ENCODE results near the gene UVRAG.
"Not testable (repeated sequence)": the region's sequence is repeated elsewhere in the genome, so short reads cannot be mapped to it uniquely, and the experiment has no call there.

UVRAG gene

GRCh38 chr11:75836417-75836816 is 21.4 kb downstream of the UVRAG start:
- H3K27ac Mint-ChIP-seq = peak overlapping the region; percentile 59
- no peaks in the 10 kb centered on the region for H3K27me3 Mint-ChIP-seq
- peaks cover 36% of the 10 kb centered on the region for H3K36me3 Mint-ChIP-seq
- H3K9me3 Mint-ChIP-seq = no peaks in the 10 kb centered on the region
- peaks cover 87% of the 10 kb centered on the region for H3K4me1 Mint-ChIP-seq
- H3K4me3 Mint-ChIP-seq = no peak overlapping the region
- peak; percentile 70 for ATAC-seq

- no peak for ATAC-seq
- Mint-ChIP-seq H3K4me1 (peaks cover 87% of the 10 kb centered on the region), H3K27me3 (no peaks in the 10 kb centered on the region), H3K27ac (peak overlapping the region; percentile 43), H3K9me3 (no peaks in the 10 kb centered on the region), H3K4me3 (no peak overlapping the region), H3K36me3 (peaks cover 42% of the 10 kb centered on the region)
These were observed 24.8 kb downstream of the UVRAG start for GRCh38 chr11:75839851-75840250.

GRCh38 chr11:75840522-75840921 is 25.5 kb downstream of the UVRAG start:
- Mint-ChIP-seq H3K9me3 (peaks cover 2% of the 10 kb centered on the region), H3K4me1 (peaks cover 87% of the 10 kb centered on the region), H3K27me3 (no peaks in the 10 kb centered on the region), H3K36me3 (peaks cover 48% of the 10 kb centered on the region), H3K4me3 (no peak overlapping the region), H3K27ac (peak overlapping the region; percentile 43)
- ATAC-seq = no peak

- no peak overlapping the region for H3K27ac Mint-ChIP-seq
These were observed 26.7 kb downstream of the UVRAG start for GRCh38 chr11:75841739-75842138.

GRCh38 chr11:75845324-75845723 is 30.3 kb downstream of the UVRAG start:
- no peak overlapping the region for H3K4me3 Mint-ChIP-seq
- H3K4me1 Mint-ChIP-seq = peaks cover 68% of the 10 kb centered on the region
- peaks cover 2% of the 10 kb centered on the region for H3K9me3 Mint-ChIP-seq
- ATAC-seq = no peak
- no peak overlapping the region for H3K27ac Mint-ChIP-seq
- peaks cover 40% of the 10 kb centered on the region for H3K36me3 Mint-ChIP-seq
- no peaks in the 10 kb centered on the region for H3K27me3 Mint-ChIP-seq

More at GRCh38 chr11:75841739-75842138, 26.7 kb downstream of the UVRAG start:
- peaks cover 83% of the 10 kb centered on the region for H3K4me1 Mint-ChIP-seq
- peaks cover 54% of the 10 kb centered on the region for H3K36me3 Mint-ChIP-seq
- H3K9me3 Mint-ChIP-seq = peaks cover 2% of the 10 kb centered on the region
- no peak for ATAC-seq
- H3K4me3 Mint-ChIP-seq = no peak overlapping the region
- no peaks in the 10 kb centered on the region for H3K27me3 Mint-ChIP-seq

- Mint-ChIP-seq H3K27ac (peak overlapping the region; percentile 19), H3K36me3 (peaks cover 45% of the 10 kb centered on the region), H3K27me3 (no peaks in the 10 kb centered on the region), H3K4me3 (no peak overlapping the region), H3K9me3 (peaks cover 2% of the 10 kb centered on the region), H3K4me1 (peaks cover 43% of the 10 kb centered on the region)
- no peak for ATAC-seq
These were observed 34.9 kb downstream of the UVRAG start for GRCh38 chr11:75849894-75850293.

GRCh38 chr11:75850787-75851186 is 35.8 kb downstream of the UVRAG start:
- H3K4me3 Mint-ChIP-seq = no peak overlapping the region
- H3K27ac Mint-ChIP-seq = peak overlapping the region; percentile 19

GRCh38 chr11:75851203-75851602 is 36.2 kb downstream of the UVRAG start:
- Mint-ChIP-seq H3K4me1 (peaks cover 35% of the 10 kb centered on the region), H3K27ac (peak overlapping the region; percentile 19), H3K27me3 (no peaks in the 10 kb centered on the region), H3K4me3 (no peak overlapping the region), H3K9me3 (no peaks in the 10 kb centered on the region), H3K36me3 (peaks cover 47% of the 10 kb centered on the region)
- no peak for ATAC-seq

More at GRCh38 chr11:75850787-75851186, 35.8 kb downstream of the UVRAG start:
- Mint-ChIP-seq H3K9me3 (no peaks in the 10 kb centered on the region), H3K36me3 (peaks cover 45% of the 10 kb centered on the region), H3K4me1 (peaks cover 36% of the 10 kb centered on the region), H3K27me3 (no peaks in the 10 kb centered on the region)
- no peak for ATAC-seq

- no peaks in the 10 kb centered on the region for H3K9me3 Mint-ChIP-seq
- no peak for ATAC-seq
- no peaks in the 10 kb centered on the region for H3K27me3 Mint-ChIP-seq
- peaks cover 38% of the 10 kb centered on the region for H3K4me1 Mint-ChIP-seq
- H3K27ac Mint-ChIP-seq = no peak overlapping the region
- H3K36me3 Mint-ChIP-seq = peaks cover 54% of the 10 kb centered on the region
- H3K4me3 Mint-ChIP-seq = no peak overlapping the region
These were observed 37.5 kb downstream of the UVRAG start for GRCh38 chr11:75852406-75853017.

- not testable (repeated sequence) for H3K27ac Mint-ChIP-seq, H3K27me3 Mint-ChIP-seq
These were observed 38.6 kb downstream of the UVRAG start for GRCh38 chr11:75853563-75853962.

GRCh38 chr11:75853971-75854370 is 39.0 kb downstream of the UVRAG start:
- no peak overlapping the region for H3K4me3 Mint-ChIP-seq
- peaks cover 64% of the 10 kb centered on the region for H3K36me3 Mint-ChIP-seq
- no peaks in the 10 kb centered on the region for H3K27me3 Mint-ChIP-seq
- no peak overlapping the region for H3K27ac Mint-ChIP-seq
- H3K9me3 Mint-ChIP-seq = no peaks in the 10 kb centered on the region
- H3K4me1 Mint-ChIP-seq = peaks cover 42% of the 10 kb centered on the region
- ATAC-seq = no peak

More at GRCh38 chr11:75853563-75853962, 38.6 kb downstream of the UVRAG start:
- H3K4me1 Mint-ChIP-seq = peaks cover 46% of the 10 kb centered on the region
- not testable (repeated sequence) for H3K4me3 Mint-ChIP-seq, ATAC-seq, H3K9me3 Mint-ChIP-seq
- H3K36me3 Mint-ChIP-seq = peaks cover 64% of the 10 kb centered on the region

- H3K9me3 Mint-ChIP-seq = no peaks in the 10 kb centered on the region
- ATAC-seq = no peak
- H3K4me1 Mint-ChIP-seq = peaks cover 33% of the 10 kb centered on the region
- peaks cover 59% of the 10 kb centered on the region for H3K36me3 Mint-ChIP-seq
- no peaks in the 10 kb centered on the region for H3K27me3 Mint-ChIP-seq
- H3K27ac Mint-ChIP-seq = no peak overlapping the region
- H3K4me3 Mint-ChIP-seq = no peak overlapping the region
These were observed 40.2 kb downstream of the UVRAG start for GRCh38 chr11:75855206-75855605.

GRCh38 chr11:75856912-75857311 is 41.9 kb downstream of the UVRAG start:
- no peaks in the 10 kb centered on the region for H3K27me3 Mint-ChIP-seq
- peak overlapping the region; percentile 59 for H3K27ac Mint-ChIP-seq
- H3K9me3 Mint-ChIP-seq = no peaks in the 10 kb centered on the region
- H3K4me3 Mint-ChIP-seq = no peak overlapping the region
- ATAC-seq = no peak
- H3K4me1 Mint-ChIP-seq = peaks cover 25% of the 10 kb centered on the region
- peaks cover 61% of the 10 kb centered on the region for H3K36me3 Mint-ChIP-seq

GRCh38 chr11:75858042-75858441 is 43.0 kb downstream of the UVRAG start:
- Mint-ChIP-seq H3K27ac (peak overlapping the region; percentile 59), H3K27me3 (no peaks in the 10 kb centered on the region), H3K4me3 (no peak overlapping the region), H3K9me3 (no peaks in the 10 kb centered on the region), H3K36me3 (peaks cover 60% of the 10 kb centered on the region), H3K4me1 (peaks cover 34% of the 10 kb centered on the region)
- ATAC-seq = no peak

GRCh38 chr11:75858613-75859012 is 43.6 kb downstream of the UVRAG start:
- no peak overlapping the region for H3K27ac Mint-ChIP-seq
- no peak for ATAC-seq
- peaks cover 38% of the 10 kb centered on the region for H3K4me1 Mint-ChIP-seq
- peaks cover 64% of the 10 kb centered on the region for H3K36me3 Mint-ChIP-seq
- H3K4me3 Mint-ChIP-seq = no peak overlapping the region
- no peaks in the 10 kb centered on the region for H3K9me3 Mint-ChIP-seq
- no peaks in the 10 kb centered on the region for H3K27me3 Mint-ChIP-seq

- no peak for ATAC-seq
- Mint-ChIP-seq H3K9me3 (no peaks in the 10 kb centered on the region), H3K4me3 (no peak overlapping the region), H3K4me1 (peaks cover 40% of the 10 kb centered on the region), H3K27ac (no peak overlapping the region), H3K27me3 (no peaks in the 10 kb centered on the region), H3K36me3 (peaks cover 57% of the 10 kb centered on the region)
These were observed 44.6 kb downstream of the UVRAG start for GRCh38 chr11:75859614-75860013.
